Fibroblast of the aortic adventitia (primary cell): ENCODE results near the gene FOLR3. TPM values are rescaled to one million over a fixed set of nuclear protein-coding genes. Genes with fewer than 3 reads are reported as not detected.

Source experiments
- DNase-seq: peaks from one replicate; pipeline ENCODE4 v3.0.0-alpha.2; 2010; ENCODE audit warnings: low read depth
- H3K4me3 ChIP-seq: 2 replicates; pipeline ENCODE4 v1.5.1; 2011; ENCODE audit warnings: low read depth, mild to moderate bottlenecking, control low read depth, low read length, moderate library complexity
- total RNA-seq: library from RNA; depleted of rRNA; stranded (reverse); fragments of >200 nt; gene quantifications from 2 replicates; pipeline ENCODE4 v1.2.3, GENCODE V29; 2012; ENCODE audit warnings: low replicate concordance
- TF ChIP-seq, protein P1 (sequence below): IDR thresholded peaks from 2 replicates; pipeline ENCODE4 v1.5.1; 2011; ENCODE audit warnings: mild to moderate bottlenecking, low read length, control low read depth, inconsistent platforms; ENCODE audit not compliant: insufficient read depth

The FOLR3 gene
- total RNA-seq, 1 donor: 0.90 TPM

- TF ChIP-seq, protein P1, sequence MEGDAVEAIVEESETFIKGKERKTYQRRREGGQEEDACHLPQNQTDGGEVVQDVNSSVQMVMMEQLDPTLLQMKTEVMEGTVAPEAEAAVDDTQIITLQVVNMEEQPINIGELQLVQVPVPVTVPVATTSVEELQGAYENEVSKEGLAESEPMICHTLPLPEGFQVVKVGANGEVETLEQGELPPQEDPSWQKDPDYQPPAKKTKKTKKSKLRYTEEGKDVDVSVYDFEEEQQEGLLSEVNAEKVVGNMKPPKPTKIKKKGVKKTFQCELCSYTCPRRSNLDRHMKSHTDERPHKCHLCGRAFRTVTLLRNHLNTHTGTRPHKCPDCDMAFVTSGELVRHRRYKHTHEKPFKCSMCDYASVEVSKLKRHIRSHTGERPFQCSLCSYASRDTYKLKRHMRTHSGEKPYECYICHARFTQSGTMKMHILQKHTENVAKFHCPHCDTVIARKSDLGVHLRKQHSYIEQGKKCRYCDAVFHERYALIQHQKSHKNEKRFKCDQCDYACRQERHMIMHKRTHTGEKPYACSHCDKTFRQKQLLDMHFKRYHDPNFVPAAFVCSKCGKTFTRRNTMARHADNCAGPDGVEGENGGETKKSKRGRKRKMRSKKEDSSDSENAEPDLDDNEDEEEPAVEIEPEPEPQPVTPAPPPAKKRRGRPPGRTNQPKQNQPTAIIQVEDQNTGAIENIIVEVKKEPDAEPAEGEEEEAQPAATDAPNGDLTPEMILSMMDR: no peak
- H3K4me3 ChIP-seq: peak overlapping the region; percentile 79
- no peak for DNase-seq
Observed at GRCh38 chr11:72102631-72102945, 32.9 kb upstream of the FOLR3 start.

GRCh38 chr11:72102946-72103753 is 32.4 kb upstream of the FOLR3 start, which contains the start of gene LAMTOR1:
TSS of gene LAMTOR1 (minus strand) at chr11:72103297. CDS start at chr11:72103224, 73 bp downstream.
- TF ChIP-seq, protein P1: peak; percentile 61
- peak; percentile 99 for DNase-seq
- H3K4me3 ChIP-seq: peak within 1 kb of the TSS; percentile 79

DNA sequence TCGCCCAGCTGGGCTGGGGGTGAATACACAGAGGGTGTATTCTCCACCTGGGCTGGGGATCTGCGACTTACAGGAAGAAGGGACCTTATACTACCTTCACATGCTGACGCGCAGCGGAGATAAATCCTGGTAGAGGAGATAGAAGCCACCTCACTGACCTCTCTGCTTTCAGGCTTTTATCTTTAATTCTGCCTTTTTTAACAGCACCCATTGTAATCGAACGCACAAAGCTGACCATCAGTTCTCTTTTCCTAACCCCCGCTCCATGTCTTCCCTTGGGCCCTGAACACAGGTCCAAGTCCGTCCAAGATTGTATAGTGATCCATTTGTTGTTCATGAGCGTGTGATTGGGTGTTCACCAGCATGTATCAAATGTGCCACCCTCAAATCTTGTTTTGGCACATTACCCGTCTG is 31.8 kb upstream of the FOLR3 start:
- peak overlapping the region; percentile 53 for H3K4me3 ChIP-seq
- TF ChIP-seq, protein P1: no peak
- DNase-seq: no peak

DNA sequence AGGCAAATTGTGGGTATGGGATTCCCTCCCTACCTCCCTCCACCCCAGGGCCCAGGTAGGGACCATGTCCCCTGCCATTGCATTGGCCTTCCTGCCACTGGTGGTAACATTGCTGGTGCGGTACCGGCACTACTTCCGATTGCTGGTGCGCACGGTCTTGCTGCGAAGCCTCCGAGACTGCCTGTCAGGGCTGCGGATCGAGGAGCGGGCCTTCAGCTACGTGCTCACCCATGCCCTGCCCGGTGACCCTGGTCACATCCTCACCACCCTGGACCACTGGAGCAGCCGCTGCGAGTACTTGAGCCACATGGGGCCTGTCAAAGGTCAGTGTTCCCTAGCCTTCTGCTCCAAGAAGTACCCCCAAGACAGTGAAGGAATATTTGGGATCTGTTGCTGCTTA is 29.6 kb upstream of the FOLR3 start, which contains the start of gene TOMT:
Gene TOMT (plus strand): TSS at position 37 of the 400 bp plus-strand sequence. CDS start 28 bp downstream, at position 65.
- no peak for DNase-seq

DNA sequence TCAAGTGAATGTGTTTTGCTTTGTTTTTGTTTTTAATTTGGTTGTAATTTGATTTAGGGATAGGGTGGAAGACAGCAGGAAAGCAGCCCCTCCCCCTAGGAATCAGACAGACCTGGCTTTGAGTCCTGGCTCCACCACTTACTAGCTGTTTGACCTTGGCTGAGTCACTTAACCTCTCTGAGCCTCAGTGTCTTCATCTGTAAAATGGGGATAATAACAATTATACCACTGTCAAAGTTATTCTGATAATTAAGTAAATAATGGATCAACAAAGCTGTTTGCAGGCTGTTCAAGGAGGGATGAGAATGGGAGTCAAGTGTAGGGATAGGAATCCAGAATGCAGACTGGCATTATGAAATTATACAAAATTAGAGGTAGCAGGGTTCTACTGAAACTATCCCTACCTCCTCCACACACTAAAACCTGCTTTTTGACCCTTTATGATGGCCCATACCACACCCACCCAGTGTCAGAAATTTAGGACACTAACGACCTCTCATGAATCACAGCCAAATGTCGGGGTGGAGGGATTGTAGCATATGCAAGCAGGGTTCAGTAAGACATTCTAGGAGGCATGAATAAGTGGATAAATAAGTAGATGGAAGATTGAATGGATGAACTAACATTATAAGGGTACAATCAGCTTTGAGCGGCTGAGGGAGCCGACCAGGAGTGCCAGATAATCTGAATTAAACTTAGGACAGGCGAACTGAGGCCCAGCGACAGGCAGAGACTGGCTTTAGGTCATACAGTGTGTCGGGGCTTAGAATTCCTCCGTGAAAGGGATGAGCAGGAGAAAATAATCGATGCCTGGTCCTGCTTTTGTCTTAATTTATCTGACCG is 24.0 kb upstream of the FOLR3 start:
- no peak for DNase-seq
- peak overlapping the region; percentile 68 for H3K4me3 ChIP-seq
- TF ChIP-seq, protein P1: no peak

More for the DNA sequence above, 29.6 kb upstream of the FOLR3 start, which contains the start of gene TOMT:
- H3K4me3 ChIP-seq: no peak within 1 kb of the TSS
- TF ChIP-seq, protein P1: no peak

GRCh38 chr11:72112143-72112977 is 23.2 kb upstream of the FOLR3 start, which contains the start of gene ANAPC15:
TSS of gene ANAPC15 (minus strand) at chr11:72112695. CDS start at chr11:72111276, 1,419 bp downstream.
- TF ChIP-seq, protein P1: no peak
- DNase-seq: peak; percentile 100

More at GRCh38 chr11:72112143-72112977, 23.2 kb upstream of the FOLR3 start, which contains the start of gene ANAPC15:
- peak within 1 kb of the TSS; percentile 88 for H3K4me3 ChIP-seq
